GM06990 (cell line): Measurements from ENCODE around the gene VPS51.
"Not testable (repeated sequence)": the region's sequence is repeated elsewhere in the genome, so short reads cannot be mapped to it uniquely, and the experiment has no call there.

Experiments
- DNase-seq: peaks from one replicate; pipeline ENCODE4 v3.0.0-alpha.2; 2011; ENCODE audit not compliant: insufficient read length; ENCODE audit errors: extremely low read depth
- H3K27me3 ChIP-seq: replicated peaks from 2 replicates; pipeline ENCODE4 v1.6.0; 2011; ENCODE audit warnings: low read length; ENCODE audit not compliant: control insufficient read depth, insufficient read depth
- H3K36me3 ChIP-seq: 2 replicates; pipeline ENCODE4 v1.5.1; 2011; ENCODE audit warnings: low read length; ENCODE audit not compliant: control insufficient read depth, insufficient read depth
- H3K4me3 ChIP-seq: replicated peaks from 2 replicates; pipeline ENCODE4 v1.5.1; 2011; ENCODE audit warnings: low read depth, mild to moderate bottlenecking, control low read depth, low read length
- TF ChIP-seq, protein P1 (sequence below): IDR thresholded peaks from 2 replicates; pipeline ENCODE4 v1.5.1; 2011; ENCODE audit warnings: low read length, control low read depth, mild to moderate bottlenecking, inconsistent platforms; ENCODE audit not compliant: insufficient read depth, poor library complexity, severe bottlenecking

Gene VPS51

GRCh38 chr11:65135633-65136145 is 39.7 kb downstream of the VPS51 start:
- Histone ChIP-seq H3K27me3 (no peaks in the 10 kb centered on the region), H3K36me3 (peaks cover 16% of the 10 kb centered on the region), H3K4me3 (peak overlapping the region; percentile 97)
- DNase-seq, result no peak
- TF ChIP-seq, protein P1, sequence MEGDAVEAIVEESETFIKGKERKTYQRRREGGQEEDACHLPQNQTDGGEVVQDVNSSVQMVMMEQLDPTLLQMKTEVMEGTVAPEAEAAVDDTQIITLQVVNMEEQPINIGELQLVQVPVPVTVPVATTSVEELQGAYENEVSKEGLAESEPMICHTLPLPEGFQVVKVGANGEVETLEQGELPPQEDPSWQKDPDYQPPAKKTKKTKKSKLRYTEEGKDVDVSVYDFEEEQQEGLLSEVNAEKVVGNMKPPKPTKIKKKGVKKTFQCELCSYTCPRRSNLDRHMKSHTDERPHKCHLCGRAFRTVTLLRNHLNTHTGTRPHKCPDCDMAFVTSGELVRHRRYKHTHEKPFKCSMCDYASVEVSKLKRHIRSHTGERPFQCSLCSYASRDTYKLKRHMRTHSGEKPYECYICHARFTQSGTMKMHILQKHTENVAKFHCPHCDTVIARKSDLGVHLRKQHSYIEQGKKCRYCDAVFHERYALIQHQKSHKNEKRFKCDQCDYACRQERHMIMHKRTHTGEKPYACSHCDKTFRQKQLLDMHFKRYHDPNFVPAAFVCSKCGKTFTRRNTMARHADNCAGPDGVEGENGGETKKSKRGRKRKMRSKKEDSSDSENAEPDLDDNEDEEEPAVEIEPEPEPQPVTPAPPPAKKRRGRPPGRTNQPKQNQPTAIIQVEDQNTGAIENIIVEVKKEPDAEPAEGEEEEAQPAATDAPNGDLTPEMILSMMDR, result no peak

- peaks cover 7% of the 10 kb centered on the region for H3K36me3 ChIP-seq
Observed at GRCh38 chr11:65136515-65137096, 40.6 kb downstream of the VPS51 start.

GRCh38 chr11:65141896-65142494 is 46.0 kb downstream of the VPS51 start:
- no peak for DNase-seq
- Histone ChIP-seq H3K27me3 (no peaks in the 10 kb centered on the region), H3K36me3 (no peaks in the 10 kb centered on the region), H3K4me3 (no peak overlapping the region)
- TF ChIP-seq, protein P1, result no peak

More at GRCh38 chr11:65136515-65137096, 40.6 kb downstream of the VPS51 start:
- Histone ChIP-seq H3K27me3 (no peaks in the 10 kb centered on the region), H3K4me3 (no peak overlapping the region)
- DNase-seq, result no peak
- TF ChIP-seq, protein P1, result no peak

- TF ChIP-seq, protein P1, result no peak
- DNase-seq, result no peak
- no peaks in the 10 kb centered on the region for H3K27me3 ChIP-seq
- no peak overlapping the region for H3K4me3 ChIP-seq
- no peaks in the 10 kb centered on the region for H3K36me3 ChIP-seq
Observed at GRCh38 chr11:65147352-65148075, 51.5 kb downstream of the VPS51 start.

- TF ChIP-seq, protein P1, result no peak
- no peak overlapping the region for H3K4me3 ChIP-seq
- H3K27me3 ChIP-seq, result no peaks in the 10 kb centered on the region
- no peaks in the 10 kb centered on the region for H3K36me3 ChIP-seq
- DNase-seq, result no peak
Observed at GRCh38 chr11:65148657-65149056, 52.6 kb downstream of the VPS51 start.

DNA sequence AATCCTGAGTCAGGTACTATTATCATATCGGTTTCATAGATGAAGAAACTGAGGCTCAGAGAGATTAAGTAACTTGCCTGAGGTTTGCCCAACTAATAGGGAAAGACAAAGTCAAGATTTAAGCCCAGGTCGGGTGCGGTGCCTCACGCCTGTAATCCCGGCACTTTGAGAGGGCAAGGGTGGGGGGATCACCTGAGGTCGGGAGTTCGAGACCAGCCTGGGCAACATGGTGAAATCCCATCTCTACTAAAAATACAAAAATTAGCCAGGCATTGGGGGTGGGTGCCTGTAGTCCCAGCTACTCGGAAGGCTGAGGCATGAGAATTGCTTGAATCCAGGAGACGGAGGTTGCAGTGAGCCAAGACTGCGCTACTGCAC is 54.1 kb downstream of the VPS51 start:
- not testable (repeated sequence) for H3K27me3 ChIP-seq, H3K4me3 ChIP-seq, H3K36me3 ChIP-seq, DNase-seq
